HuH-7.5 (cell line): ENCODE measurements around the gene CLP1.
"Not testable (repeated sequence)": the region's sequence is repeated elsewhere in the genome, so short reads cannot be mapped to it uniquely, and the experiment has no call there.

Experiments
- DNase-seq: peaks from one replicate; pipeline ENCODE4 v3.0.0; 2011; ENCODE audit warnings: low spot score

CLP1 gene

DNA sequence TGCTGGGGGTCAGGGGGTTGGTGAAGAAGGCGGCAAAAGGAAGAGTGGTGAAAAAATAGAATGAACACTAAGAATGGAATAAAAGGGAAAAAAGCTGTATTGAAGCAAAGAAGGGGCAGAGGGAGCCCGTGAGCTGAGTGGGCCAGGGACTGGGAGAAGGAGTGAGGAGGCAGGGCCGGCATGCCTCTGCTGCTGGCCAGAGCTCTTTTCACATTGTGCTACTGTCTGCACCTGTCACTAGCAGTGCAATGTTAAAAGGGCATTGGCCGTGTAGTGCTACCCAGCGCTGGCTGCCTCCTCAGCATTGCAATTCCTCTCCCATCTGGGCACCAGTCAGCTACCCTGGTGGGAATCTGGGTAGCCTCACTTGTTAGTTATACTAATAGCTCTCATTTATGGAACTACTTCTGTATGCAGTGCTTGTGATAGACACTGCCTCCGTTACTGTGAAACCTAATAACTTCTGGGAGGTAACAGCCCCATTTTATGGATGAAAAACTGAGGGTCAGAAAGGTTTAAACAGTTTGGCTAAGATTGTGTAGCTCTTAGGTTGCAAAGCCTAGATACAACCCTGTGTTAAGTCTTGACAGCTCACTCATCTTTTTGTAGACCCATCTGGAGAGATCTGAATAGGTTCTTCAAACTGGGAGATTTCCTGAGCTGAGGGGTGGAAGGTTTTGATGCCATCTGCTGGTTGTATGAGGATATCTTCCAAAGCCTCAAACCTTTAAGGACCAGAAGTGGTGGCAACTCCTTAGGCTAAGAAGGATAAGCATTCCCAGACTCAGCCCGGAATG, 16.4 kb upstream of the CLP1 start:
- DNase-seq: peak; percentile 89

DNA sequence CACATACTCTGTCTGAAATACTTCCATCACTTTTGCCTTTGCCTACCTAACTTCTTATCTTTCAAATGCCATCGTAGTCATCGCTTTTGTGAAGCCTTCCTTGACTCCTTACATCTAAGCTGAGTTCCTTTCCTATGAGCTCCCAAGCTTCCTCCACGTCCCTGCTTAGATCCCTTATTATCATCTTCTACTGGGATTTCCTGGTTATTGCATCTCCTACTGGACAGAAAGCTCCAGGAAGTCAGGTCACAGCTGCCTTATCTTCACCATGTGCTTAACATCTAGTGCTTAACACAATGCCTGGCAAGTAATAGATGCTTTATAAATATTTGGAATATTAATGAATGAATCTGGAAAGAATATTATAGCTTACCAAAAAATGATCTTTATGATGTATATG, 13.8 kb upstream of the CLP1 start:
- DNase-seq: no peak

DNA sequence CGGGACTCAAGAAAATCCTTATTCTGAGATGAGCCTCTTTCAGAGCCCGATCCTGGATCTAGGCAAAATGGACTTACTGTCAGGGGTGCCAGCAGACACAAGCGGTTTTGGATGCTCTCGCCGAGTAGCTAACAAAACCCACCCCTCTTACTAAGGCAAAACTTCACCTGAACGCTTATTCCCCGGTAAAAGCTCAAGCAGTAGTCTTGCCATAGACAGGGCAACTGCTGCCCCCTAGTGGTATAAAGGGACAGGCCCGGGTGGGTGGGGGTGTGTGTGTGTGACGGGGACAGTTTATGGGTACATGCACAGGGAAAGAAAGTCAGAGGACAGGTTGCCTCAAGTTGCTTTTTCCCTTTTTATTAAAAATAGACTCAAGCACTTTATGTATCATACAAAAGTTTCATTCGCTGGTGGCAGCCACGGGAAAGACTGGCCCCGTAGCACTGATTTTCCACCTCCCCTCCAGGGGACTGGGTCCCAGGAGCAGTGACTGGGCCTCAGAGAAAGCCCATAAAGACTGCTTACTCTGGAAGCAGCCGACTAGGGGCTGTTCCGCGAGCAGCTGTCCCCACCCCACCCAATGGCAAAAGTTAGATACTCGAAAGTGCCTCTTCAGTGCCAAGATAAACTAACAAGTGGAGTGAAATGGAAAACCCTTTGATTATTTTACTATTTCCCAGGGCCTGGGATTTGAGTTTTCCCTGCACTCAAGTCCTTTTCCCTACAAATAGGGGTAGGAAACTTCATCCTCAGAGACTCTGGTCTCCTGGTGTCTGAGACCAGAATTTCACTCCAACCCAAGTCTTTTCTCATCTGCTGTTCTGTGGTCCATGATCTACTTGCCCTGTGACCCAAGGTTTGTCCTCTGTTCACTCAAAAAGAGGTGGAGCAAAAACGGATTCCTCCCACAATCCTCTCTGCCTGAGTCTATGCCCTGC, 12.5 kb upstream of the CLP1 start:
- DNase-seq: peak; percentile 99

DNA sequence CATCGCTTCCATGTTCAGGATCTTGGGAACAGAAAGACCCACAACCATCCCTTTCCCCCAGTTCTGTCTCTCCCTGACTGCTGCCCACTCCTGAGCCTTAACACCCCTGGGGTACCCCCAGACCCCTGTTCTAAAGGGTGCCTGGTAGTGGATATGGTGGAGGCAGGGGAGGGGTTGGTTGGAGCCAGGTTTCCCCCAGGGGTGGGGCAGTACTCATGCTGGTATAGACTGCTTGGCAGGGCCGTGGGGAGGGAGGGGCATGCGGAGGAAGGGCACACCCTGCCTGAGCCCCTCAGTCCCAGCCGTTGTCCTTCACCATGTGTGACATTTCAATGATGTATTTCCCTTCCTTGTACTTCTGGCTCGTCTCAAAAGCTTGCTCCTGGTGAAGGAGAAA, 11.9 kb upstream of the CLP1 start:
- DNase-seq: no peak

DNA sequence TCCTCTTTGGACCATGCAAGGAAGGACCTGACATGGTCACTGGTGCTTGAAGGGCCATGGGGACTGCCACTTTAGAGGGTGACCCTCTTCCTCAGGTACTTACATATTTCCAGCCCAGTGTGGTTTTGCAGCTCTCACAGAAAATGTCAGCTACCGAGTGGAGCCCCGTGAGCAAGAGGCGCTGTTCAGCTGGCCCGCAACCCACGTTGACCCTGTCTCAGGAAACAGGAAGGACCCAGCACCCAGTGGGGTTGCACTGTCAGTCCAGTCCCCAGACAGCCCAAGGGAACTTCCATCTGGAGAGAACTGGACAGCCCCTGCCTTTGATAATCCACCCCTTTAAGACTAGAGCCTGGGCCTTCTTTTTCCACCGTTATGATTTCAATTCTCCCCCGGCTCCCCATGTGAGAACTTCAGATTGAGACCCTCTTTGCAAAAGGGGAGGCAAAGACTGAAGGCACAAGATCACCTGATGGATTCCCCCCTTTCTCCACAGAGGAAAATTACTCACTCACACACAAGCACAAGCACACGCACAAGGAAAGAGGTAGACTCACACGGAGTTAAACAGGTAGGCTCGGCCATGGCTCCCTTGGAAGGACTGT, 11.3 kb upstream of the CLP1 start:
- DNase-seq: no peak

DNA sequence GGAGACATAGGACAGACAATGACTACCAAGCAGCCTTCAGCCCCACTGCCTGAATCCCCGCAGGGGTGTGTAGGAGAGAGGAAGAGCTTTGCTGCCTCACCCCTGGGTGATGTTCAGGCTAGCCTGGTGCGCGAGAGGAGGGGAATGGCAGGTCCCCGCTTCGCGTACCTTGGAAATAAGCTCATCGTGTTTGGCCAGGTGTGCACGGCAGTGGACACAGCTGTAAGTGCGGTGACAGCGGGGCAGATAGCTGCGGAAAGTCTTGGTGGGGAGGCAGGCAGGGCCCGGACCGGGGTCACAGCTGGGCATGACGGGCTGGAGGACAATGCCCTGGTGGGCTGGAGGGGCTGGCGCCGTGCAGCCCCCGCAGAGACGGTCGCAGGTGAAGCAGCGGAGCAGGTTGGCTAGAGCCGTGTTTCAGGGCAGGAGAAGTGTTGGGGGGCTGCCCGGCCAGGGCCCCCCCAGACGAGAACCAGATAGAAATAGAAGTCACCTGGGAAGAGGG, 10.7 kb upstream of the CLP1 start:
- DNase-seq: no peak

DNA sequence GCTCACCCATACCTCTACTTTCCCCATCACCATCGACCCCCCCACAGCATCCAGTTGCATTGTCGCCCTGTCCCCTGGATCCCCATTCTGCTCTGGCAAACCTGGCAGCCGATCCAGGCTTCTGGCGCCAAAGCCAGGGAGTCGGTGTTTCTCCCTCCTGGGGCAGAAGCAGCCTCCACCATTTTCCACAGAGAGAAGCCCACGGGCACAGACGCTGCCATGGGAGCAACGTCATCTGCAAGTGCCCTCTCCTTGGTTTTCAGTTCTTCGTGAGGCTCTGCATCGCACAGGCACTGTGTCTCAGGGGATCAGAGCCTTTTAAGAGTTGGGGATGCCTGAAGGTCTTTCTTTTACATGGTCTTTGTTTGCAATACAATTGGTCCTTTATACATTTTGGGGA, 10.2 kb upstream of the CLP1 start:
- no peak for DNase-seq

DNA sequence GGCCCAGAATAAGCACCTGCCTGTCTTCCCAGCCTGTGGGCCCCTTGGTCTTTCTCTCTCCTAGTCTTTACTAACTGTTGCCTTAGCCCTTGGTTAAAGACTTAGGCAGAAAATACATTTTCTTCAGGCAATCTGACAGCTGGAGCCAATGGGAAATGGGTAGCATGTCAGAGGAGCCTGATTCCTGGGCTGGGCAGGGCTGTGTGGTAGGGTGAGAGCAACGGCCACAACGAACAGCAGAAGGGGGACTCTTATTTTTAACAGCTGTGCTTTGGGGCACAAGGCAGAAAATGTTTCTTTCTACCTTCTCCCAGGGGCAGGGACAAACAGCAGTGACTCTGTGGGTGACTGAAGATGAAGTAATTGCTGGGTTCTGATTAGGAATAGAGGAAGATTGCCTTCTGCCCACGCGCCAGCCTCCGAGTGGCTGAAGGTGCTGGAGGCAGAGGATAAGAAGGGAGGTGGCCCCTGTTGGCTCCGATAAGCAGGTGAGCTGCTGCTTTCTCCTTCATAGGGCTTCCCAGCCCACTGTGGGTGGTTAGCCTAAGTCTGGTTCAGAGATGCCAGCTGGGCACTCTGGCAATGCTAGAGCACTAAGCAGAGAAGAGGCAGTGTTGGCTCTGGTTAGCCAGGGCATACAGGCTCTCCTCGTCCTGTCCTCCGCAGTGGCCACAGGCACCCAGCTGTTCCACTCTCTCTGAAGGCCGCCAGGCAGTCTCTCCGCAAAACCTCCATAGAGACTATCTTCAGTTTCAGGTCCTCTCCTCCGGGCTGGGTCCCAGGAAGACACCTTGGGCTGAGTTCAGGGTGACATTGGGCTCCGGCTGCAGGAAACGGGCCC, 9.4 kb upstream of the CLP1 start:
- DNase-seq: no peak

DNA sequence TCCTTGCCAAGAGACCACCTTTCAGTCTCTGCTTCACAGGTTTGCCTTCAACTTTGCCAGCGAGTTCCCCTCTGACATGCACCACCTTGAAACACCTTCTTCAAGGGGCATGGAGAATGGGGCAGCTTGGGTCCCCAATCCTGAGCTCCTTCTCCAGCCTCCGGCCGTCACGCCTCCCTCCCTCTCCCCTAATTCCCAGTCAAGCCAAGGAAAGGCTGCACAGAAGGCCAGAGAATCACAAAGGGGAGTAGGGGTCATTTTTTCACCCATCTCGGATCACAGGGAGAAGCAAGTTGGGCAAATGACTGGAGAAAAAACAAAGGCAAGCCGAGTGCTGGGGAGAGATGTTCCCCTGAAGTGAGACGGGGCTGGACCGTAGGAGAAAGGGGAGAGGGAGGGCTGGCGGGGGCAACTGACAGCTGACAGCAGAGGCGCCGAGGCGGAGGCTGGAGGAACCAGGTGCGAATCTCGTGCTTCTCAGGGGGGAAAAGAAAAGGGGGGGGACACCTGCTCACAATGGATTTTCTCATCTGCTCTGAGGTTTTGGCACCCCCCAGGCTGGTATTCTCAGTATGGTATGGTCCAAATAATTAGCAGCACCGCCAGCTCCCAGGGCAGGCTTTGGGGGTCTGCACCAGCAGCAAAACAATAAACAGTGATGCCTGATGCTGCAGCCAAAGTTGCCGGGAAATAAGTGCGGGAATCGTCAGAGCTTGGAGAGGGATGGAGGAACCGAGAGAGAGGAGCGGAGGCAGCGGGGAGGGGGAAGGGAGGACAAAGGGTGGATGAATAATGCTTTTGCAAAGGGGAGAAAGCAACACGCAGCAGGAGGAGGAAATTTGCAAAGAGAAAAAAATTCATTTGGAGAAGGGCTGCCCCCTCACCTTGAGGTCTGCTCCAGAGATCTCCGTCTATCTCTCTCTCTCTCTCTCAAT, 8.5 kb upstream of the CLP1 start:
- DNase-seq: no peak

DNA sequence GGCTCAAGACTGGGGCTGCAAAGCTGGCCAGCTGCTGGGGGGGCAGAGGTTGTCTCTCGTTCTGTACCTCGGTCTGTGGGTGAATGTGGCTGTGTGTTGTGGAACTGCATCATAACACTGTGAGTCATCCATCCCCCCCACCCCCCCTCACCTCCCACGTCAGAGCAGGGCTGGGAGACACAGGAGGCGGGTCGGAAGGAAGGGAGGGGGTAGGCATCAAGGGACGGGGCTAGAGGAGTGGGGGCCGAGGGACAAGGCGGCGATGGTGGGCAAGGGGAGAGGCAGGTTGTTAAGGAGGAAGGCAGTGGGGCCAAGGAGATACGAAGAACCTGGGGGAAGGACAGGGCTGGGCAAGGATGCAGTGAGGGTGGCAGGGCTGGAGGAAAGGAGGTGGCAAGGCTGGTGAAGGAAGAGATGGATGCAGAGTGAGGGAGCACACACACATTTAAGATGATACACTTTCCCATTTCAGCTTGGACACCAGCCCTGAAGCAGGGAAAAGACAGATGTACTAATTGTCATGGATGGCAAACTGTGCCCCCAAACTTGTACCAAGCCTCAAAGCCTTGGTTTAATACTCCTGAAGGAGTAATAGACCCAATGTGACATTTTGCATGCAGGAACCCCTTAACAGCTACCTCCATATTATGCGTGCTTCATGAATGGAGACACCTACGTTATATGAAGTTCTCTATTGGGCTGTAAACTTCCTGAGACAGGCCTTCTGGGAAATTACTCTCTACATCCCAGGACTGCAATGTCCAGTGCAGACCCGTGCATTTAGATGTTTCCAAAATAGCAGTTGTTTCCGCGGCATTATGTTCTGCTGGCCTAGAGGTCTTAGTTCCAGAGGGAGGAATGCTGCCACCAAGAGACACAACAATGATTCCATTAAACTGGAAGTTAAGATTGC, 7.5 kb upstream of the CLP1 start, which contains the start of gene YPEL4:
Gene YPEL4, minus strand, starts transcription at position 87 of the 913 bp plus-strand sequence. CDS start 2,805 bp downstream, outside the sequence.
- DNase-seq: no peak

DNA sequence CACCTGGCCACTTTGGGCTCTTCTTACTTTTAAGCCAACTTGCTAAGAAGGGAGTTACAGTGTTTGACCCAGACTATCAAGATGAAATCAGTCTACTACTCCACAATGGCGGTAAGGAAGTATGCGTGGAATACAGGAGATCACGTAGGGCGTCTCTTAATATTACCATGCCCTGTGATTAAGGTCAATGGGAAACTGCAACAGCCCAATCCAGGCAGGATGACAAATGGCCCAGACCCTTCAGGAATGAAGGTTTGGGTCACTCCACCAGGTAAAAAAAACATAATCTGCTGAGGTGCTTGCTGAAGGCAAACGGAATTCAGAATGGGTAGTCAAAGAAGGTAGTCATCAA, 6.8 kb upstream of the CLP1 start:
- DNase-seq: no peak

DNA sequence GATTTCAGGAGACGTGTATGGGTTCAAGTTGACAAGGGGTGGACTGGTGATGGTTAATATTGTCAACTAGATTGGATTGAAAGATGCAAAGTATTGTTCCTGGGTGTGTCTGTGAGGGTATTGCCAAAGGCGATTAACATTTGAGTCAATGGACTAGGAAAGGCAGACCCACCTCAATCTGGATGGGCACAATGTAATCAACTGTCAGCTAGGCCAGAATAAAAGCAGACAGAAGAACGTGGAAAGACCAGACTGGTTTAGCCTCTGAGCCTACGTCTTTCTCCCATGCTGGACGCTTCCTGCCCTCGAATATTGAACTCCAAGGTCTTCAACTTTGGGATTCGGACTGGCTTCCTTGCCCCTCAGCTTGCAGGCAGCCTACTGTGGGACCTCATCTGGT, 6.2 kb upstream of the CLP1 start:
- no peak for DNase-seq

DNA sequence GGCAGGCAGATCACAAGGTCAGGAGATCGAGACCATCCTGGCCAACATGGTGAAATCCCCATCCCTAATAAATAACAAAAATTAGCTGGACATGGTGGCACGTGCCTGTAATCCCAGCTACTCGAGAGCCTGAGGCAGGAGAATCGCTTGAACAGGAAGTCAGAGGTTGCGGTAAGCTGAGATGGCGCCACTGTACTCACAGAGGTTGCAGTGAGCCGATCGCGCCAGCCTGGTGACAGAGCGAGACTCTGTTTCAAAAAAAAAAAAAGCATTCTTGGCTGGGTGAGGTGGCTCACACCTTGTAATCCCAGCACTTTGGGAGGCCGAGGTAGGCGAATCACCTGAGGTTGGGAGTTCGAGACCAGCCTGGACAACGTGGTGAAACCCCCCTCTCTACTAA, 5.3 kb upstream of the CLP1 start:
- DNase-seq: not testable (repeated sequence)

DNA sequence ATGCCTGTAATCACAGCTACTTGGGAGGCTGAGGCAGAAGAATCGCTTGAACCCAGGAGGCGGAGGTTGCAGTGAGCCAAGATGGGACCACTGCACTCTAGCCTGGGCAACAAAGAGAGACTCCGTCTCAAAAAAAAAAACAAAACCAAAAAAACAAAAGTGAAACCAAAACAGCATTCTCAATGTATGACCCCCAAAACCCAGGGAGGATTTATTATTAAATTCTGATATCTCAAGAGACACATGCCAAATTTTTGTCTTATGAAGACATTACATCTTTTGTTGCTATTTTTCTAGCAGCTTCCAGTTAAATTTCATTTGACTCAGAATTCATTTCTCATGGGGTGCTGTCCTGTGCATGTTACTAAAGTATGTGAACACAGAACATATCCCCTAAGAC, 4.9 kb upstream of the CLP1 start:
- DNase-seq: no peak

DNA sequence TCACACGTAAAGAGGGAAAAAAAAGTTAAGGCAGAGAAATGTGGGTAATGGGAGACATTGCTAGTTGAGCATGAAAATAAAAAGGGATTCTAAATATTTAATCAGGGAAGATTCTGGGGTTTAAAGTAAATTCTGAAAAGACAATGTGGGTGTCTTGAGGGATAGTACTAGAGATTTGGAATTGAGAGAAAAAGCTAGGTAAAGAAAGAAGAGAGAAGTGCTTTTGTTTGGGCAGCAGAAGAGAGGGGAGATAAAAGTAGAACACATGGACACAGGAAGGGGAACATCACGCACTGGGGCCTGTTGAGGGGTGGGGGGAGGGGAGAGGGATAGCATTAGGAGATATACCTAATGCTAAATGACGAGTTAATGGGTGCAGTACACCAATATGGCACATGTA, 4.4 kb upstream of the CLP1 start:
- DNase-seq: no peak

DNA sequence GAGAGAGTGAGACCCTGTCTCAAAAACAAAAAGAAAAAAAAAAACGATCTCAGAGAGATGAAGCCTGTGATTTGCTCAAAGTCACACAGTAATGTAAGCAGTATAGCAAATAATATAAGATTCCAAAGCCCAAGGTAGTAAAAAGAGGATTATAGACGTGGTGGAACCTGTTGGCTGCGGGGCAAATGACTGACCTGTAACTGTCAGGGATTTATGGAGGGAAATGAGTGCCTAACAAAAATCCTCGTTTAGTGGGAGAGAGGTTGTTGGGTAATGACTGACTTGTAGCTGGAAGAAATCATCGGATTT, 723 bp upstream of the CLP1 start:
- no peak for DNase-seq

DNA sequence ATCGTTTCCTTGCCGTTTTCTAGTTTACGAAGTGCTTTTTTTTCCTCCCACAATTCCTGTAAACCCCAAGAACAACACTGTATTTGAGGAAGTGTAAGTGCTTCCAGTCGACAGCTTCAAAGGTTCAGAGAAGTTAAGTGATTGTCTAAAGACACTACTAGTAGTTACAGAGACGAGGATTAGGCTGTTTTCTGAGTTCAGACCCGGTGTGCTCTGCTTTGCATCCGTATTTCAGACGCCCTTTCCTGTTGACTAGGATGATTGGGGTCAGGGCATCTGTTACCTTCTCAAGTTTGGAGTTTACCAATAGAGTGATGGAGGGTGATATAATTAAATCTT, 430 bp downstream of the CLP1 start:
- DNase-seq: no peak

DNA sequence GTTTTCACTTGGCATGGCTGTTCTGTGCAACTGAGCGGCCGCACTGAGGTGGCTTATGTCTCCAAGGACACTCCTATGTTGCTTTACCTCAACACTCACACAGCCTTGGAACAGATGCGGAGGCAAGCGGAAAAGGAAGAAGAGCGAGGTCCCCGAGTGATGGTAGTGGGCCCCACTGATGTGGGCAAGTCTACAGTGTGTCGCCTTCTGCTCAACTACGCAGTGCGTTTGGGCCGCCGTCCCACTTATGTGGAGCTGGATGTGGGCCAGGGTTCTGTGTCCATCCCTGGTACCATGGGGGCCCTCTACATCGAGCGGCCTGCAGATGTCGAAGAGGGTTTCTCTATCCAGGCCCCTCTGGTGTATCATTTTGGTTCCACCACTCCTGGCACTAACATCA, 2.1 kb downstream of the CLP1 start:
- no peak for DNase-seq

DNA sequence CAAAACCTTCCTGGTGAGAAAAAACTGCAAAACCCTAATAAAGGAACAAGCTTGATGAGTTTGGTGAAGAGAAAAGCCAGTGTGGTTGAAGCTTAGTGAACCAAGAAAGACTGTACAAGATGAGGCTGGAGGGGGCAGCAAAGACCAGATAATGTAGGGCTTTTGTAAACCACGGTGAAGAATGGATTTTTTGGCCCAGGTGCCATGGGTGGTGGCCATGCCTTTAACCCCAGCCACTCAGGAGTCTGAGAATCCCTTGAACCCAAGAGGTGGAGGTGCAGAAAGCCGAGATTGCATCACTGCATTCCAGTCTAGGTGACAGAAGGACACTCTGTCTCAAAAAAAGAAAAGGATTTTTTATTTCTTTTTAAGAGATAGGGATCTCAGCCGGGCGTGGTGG, 5.3 kb downstream of the CLP1 start:
- no peak for DNase-seq

DNA sequence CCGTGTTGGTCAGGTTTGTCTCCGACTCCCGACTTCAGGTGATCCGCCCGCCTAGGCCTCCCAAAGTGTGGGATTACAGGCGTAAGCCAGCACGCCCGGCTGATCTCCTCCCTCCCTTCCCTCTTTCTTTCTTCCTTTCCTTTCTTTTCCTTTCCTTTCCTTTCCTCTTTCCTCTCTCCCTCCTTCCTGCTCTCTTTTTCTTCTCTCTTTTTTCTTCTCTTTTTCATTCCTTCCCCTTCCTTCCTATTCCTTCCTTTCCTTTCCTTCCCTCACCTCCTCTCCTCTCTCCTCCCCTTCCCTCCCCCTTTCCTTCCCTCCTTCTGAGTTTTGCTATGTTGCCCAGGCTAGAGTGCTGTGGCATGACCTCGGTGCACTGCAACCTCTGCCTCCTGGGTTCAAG, 6.4 kb downstream of the CLP1 start:
- DNase-seq: no peak
